Measurements from ENCODE around the gene ADPRM.

Gene ADPRM

GRCh38 chr17:10666906-10667305, 30.5 kb upstream of the ADPRM start:
- Histone ChIP-seq H3K4ac (ENCODE audit: low read depth, low read length) (no peak overlapping the region), H3K9ac (ENCODE audit: low read length) (no peak overlapping the region), H3K4me3 (ENCODE audit: low read depth, low read length) (no peak overlapping the region), H4K12ac (ENCODE audit: low read depth, low read length) (no peak overlapping the region), H2BK120ac (ENCODE audit: insufficient read depth, low read length, poor library complexity) (no peak overlapping the region), H2AFZ (ENCODE audit: insufficient read depth, low read length, poor library complexity) (no peak overlapping the region), H3K79me1 (ENCODE audit: low read length) (no peaks in the 10 kb centered on the region), H3K4me2 (ENCODE audit: low read length) (no peak overlapping the region), H2BK5ac (ENCODE audit: low read depth, low read length, poor library complexity) (no peak overlapping the region), H3K9me3 (ENCODE audit: insufficient read depth, low read depth, low read length) (no peaks in the 10 kb centered on the region), H3K14ac (ENCODE audit: low read length) (no peak overlapping the region), H2AK5ac (ENCODE audit: low read length) (no peak overlapping the region), H3K36me3 (ENCODE audit: control insufficient read depth in 1 of 2, insufficient read depth in 2 of 2, low read length in 2 of 2) (no peaks in the 10 kb centered on the region), H3K18ac (ENCODE audit: low read length) (no peak overlapping the region), H3K79me2 (ENCODE audit: control insufficient read depth, insufficient read depth, low read length, poor library complexity) (no peaks in the 10 kb centered on the region), H3K27ac (ENCODE audit: low read depth, low read length) (no peak overlapping the region), H3K4me1 (ENCODE audit: control insufficient read depth in 1 of 2, insufficient read depth in 2 of 2, low read length in 2 of 2) (peaks cover 0 to 2% of the 10 kb centered on the region in 2 experiments), H3K23ac (ENCODE audit: low read length) (no peak overlapping the region), H3K27me3 (ENCODE audit: insufficient read depth, low read length) (no peaks in the 10 kb centered on the region), H4K8ac (ENCODE audit: low read depth, low read length) (no peak overlapping the region), H4K91ac (ENCODE audit: low read depth, low read length) (no peak overlapping the region), H2BK12ac (ENCODE audit: low read length) (no peak overlapping the region)
- no CpG with 5 or more reads among the region's 5 CpGs for WGBS (ENCODE audit: extremely low coverage, insufficient coverage, insufficient read length)
- DNase-seq = no peak

- H3K27ac ChIP-seq (ENCODE audit: low read depth, low read length) = no peak overlapping the region
- H4K91ac ChIP-seq (ENCODE audit: low read depth, low read length) = no peak overlapping the region
- H2BK12ac ChIP-seq (ENCODE audit: low read length) = no peak overlapping the region
- H2AK5ac ChIP-seq (ENCODE audit: low read length) = no peak overlapping the region
- no peak overlapping the region for H2BK120ac ChIP-seq (ENCODE audit: insufficient read depth, low read length, poor library complexity)
- no peaks in the 10 kb centered on the region for H3K9me3 ChIP-seq (ENCODE audit: insufficient read depth, low read depth, low read length)
- H3K4me3 ChIP-seq (ENCODE audit: low read depth, low read length) = no peak overlapping the region
- peak in 1 of 2 donors; percentile 23 for DNase-seq
- no peaks in the 10 kb centered on the region for H3K27me3 ChIP-seq (ENCODE audit: insufficient read depth, low read length)
- H3K79me1 ChIP-seq (ENCODE audit: low read length) = no peaks in the 10 kb centered on the region
- no CpG with 5 or more reads among the region's 1 CpG for WGBS (ENCODE audit: extremely low coverage, insufficient coverage, insufficient read length)
- H3K4me1 ChIP-seq (ENCODE audit: control insufficient read depth in 1 of 2, insufficient read depth in 2 of 2, low read length in 2 of 2) = peaks cover 0 to 2% of the 10 kb centered on the region in 2 experiments
- no peak overlapping the region for H2AFZ ChIP-seq (ENCODE audit: insufficient read depth, low read length, poor library complexity)
- H3K23ac ChIP-seq (ENCODE audit: low read length) = no peak overlapping the region
- no peak overlapping the region for H2BK5ac ChIP-seq (ENCODE audit: low read depth, low read length, poor library complexity)
- H4K8ac ChIP-seq (ENCODE audit: low read depth, low read length) = no peak overlapping the region
- no peak overlapping the region for H3K18ac ChIP-seq (ENCODE audit: low read length)
- peaks cover 0 to 2% of the 10 kb centered on the region in 2 experiments for H3K36me3 ChIP-seq (ENCODE audit: control insufficient read depth in 1 of 2, insufficient read depth in 2 of 2, low read length in 2 of 2)
- H3K4me2 ChIP-seq (ENCODE audit: low read length) = no peak overlapping the region
- no peak overlapping the region for H3K14ac ChIP-seq (ENCODE audit: low read length)
- H3K79me2 ChIP-seq (ENCODE audit: control insufficient read depth, insufficient read depth, low read length, poor library complexity) = no peaks in the 10 kb centered on the region
- no peak overlapping the region for H3K4ac ChIP-seq (ENCODE audit: low read depth, low read length)
- H4K12ac ChIP-seq (ENCODE audit: low read depth, low read length) = no peak overlapping the region
- no peak overlapping the region for H3K9ac ChIP-seq (ENCODE audit: low read length)
Observed at GRCh38 chr17:10668775-10669174, 28.6 kb upstream of the ADPRM start.

GRCh38 chr17:10673312-10673711, 24.1 kb upstream of the ADPRM start:
- no peak overlapping the region for H3K23ac ChIP-seq (ENCODE audit: low read length)
- peaks cover 7 to 17% of the 10 kb centered on the region in 2 experiments for H3K36me3 ChIP-seq (ENCODE audit: control insufficient read depth in 1 of 2, insufficient read depth in 2 of 2, low read length in 2 of 2)
- H3K9ac ChIP-seq (ENCODE audit: low read length) = no peak overlapping the region
- no peaks in the 10 kb centered on the region for H3K9me3 ChIP-seq (ENCODE audit: insufficient read depth, low read depth, low read length)
- no peak overlapping the region for H3K18ac ChIP-seq (ENCODE audit: low read length)
- H3K4me2 ChIP-seq (ENCODE audit: low read length) = no peak overlapping the region
- H3K4me1 ChIP-seq (ENCODE audit: control insufficient read depth in 1 of 2, insufficient read depth in 2 of 2, low read length in 2 of 2) = peaks cover 0 to 2% of the 10 kb centered on the region in 2 experiments
- H3K79me1 ChIP-seq (ENCODE audit: low read length) = no peaks in the 10 kb centered on the region
- H2BK12ac ChIP-seq (ENCODE audit: low read length) = no peak overlapping the region
- no peak overlapping the region for H3K4ac ChIP-seq (ENCODE audit: low read depth, low read length)
- no peak overlapping the region for H2AFZ ChIP-seq (ENCODE audit: insufficient read depth, low read length, poor library complexity)
- H2AK5ac ChIP-seq (ENCODE audit: low read length) = no peak overlapping the region
- no peak overlapping the region for H2BK120ac ChIP-seq (ENCODE audit: insufficient read depth, low read length, poor library complexity)
- H2BK5ac ChIP-seq (ENCODE audit: low read depth, low read length, poor library complexity) = no peak overlapping the region
- no peak overlapping the region for H4K91ac ChIP-seq (ENCODE audit: low read depth, low read length)
- H3K27me3 ChIP-seq (ENCODE audit: insufficient read depth, low read length) = no peaks in the 10 kb centered on the region
- H4K12ac ChIP-seq (ENCODE audit: low read depth, low read length) = no peak overlapping the region
- no peak for DNase-seq
- no peak overlapping the region for H4K8ac ChIP-seq (ENCODE audit: low read depth, low read length)
- H3K79me2 ChIP-seq (ENCODE audit: control insufficient read depth, insufficient read depth, low read length, poor library complexity) = no peaks in the 10 kb centered on the region
- no CpG with 5 or more reads among the region's 12 CpGs for WGBS (ENCODE audit: extremely low coverage, insufficient coverage, insufficient read length)
- H3K14ac ChIP-seq (ENCODE audit: low read length) = no peak overlapping the region
- H3K4me3 ChIP-seq (ENCODE audit: low read depth, low read length) = no peak overlapping the region
- no peak overlapping the region for H3K27ac ChIP-seq (ENCODE audit: low read depth, low read length)

- Histone ChIP-seq H2BK5ac (ENCODE audit: low read depth, low read length, poor library complexity) (no peak overlapping the region), H4K8ac (ENCODE audit: low read depth, low read length) (no peak overlapping the region), H4K12ac (ENCODE audit: low read depth, low read length) (no peak overlapping the region), H3K4me1 (ENCODE audit: control insufficient read depth in 1 of 2, insufficient read depth in 2 of 2, low read length in 2 of 2) (peaks cover 0 to 2% of the 10 kb centered on the region in 2 experiments), H3K4me2 (ENCODE audit: low read length) (no peak overlapping the region), H2AFZ (ENCODE audit: insufficient read depth, low read length, poor library complexity) (no peak overlapping the region), H3K27me3 (ENCODE audit: insufficient read depth, low read length) (no peaks in the 10 kb centered on the region), H3K79me1 (ENCODE audit: low read length) (no peaks in the 10 kb centered on the region), H3K4ac (ENCODE audit: low read depth, low read length) (no peak overlapping the region), H3K9ac (ENCODE audit: low read length) (no peak overlapping the region), H3K79me2 (ENCODE audit: control insufficient read depth, insufficient read depth, low read length, poor library complexity) (no peaks in the 10 kb centered on the region), H2BK120ac (ENCODE audit: insufficient read depth, low read length, poor library complexity) (no peak overlapping the region), H2AK5ac (ENCODE audit: low read length) (no peak overlapping the region), H3K9me3 (ENCODE audit: insufficient read depth, low read depth, low read length) (no peaks in the 10 kb centered on the region), H2BK12ac (ENCODE audit: low read length) (no peak overlapping the region), H3K36me3 (ENCODE audit: control insufficient read depth in 1 of 2, insufficient read depth in 2 of 2, low read length in 2 of 2) (peaks cover 11 to 20% of the 10 kb centered on the region in 2 experiments), H3K4me3 (ENCODE audit: low read depth, low read length) (no peak overlapping the region), H3K18ac (ENCODE audit: low read length) (no peak overlapping the region), H4K91ac (ENCODE audit: low read depth, low read length) (peak overlapping the region; percentile 6), H3K27ac (ENCODE audit: low read depth, low read length) (no peak overlapping the region), H3K14ac (ENCODE audit: low read length) (no peak overlapping the region), H3K23ac (ENCODE audit: low read length) (no peak overlapping the region)
- no peak for DNase-seq
- WGBS (ENCODE audit: extremely low coverage, insufficient coverage, insufficient read length) = no CpG with 5 or more reads among the region's 4 CpGs
Observed at GRCh38 chr17:10674704-10675103, 22.7 kb upstream of the ADPRM start.

All from trophoblast cell (in vitro differentiated cells and primary cell).